Measurements from ENCODE around the gene MEAK7.
"Not testable (repeated sequence)": the region's sequence is repeated elsewhere in the genome, so short reads cannot be mapped to it uniquely, and the experiment has no call there.

MEAK7 gene

GRCh38 chr16:84532855-84533486 is 28.5 kb upstream of the MEAK7 start:
- DNase-seq (ENCODE audit: low read depth in 2 of 2): no peak

- DNase-seq (ENCODE audit: low read depth in 2 of 2): no peak
Observed at GRCh38 chr16:84532291-84532724, 27.8 kb upstream of the MEAK7 start.

GRCh38 chr16:84531671-84532111 is 27.2 kb upstream of the MEAK7 start:
- no peak for DNase-seq (ENCODE audit: low read depth in 2 of 2)

- no peak for DNase-seq (ENCODE audit: low read depth in 2 of 2)
Observed at GRCh38 chr16:84530590-84530989, 26.1 kb upstream of the MEAK7 start.

- DNase-seq (ENCODE audit: low read depth in 2 of 2): no peak
Observed at GRCh38 chr16:84529607-84530006, 25.1 kb upstream of the MEAK7 start.

GRCh38 chr16:84528322-84528721 is 23.9 kb upstream of the MEAK7 start:
- DNase-seq (ENCODE audit: low read depth in 2 of 2): no peak

- DNase-seq (ENCODE audit: low read depth in 2 of 2): no peak
Observed at GRCh38 chr16:84527532-84528269, 23.2 kb upstream of the MEAK7 start.

- no peak for DNase-seq (ENCODE audit: low read depth in 2 of 2)
Observed at GRCh38 chr16:84526794-84527531, 22.5 kb upstream of the MEAK7 start.

GRCh38 chr16:84524941-84525581 is 20.6 kb upstream of the MEAK7 start:
- DNase-seq (ENCODE audit: low read depth in 2 of 2): not testable (repeated sequence)

GRCh38 chr16:84524346-84524920 is 20.0 kb upstream of the MEAK7 start:
- DNase-seq (ENCODE audit: low read depth in 2 of 2): no peak

- no peak for DNase-seq (ENCODE audit: low read depth in 2 of 2)
Observed at GRCh38 chr16:84521497-84521770, 17.0 kb upstream of the MEAK7 start.

- DNase-seq (ENCODE audit: low read depth in 2 of 2): no peak
Observed at GRCh38 chr16:84520725-84521496, 16.5 kb upstream of the MEAK7 start.

- no peak for DNase-seq (ENCODE audit: low read depth in 2 of 2)
Observed at GRCh38 chr16:84519855-84520254, 15.4 kb upstream of the MEAK7 start.

- DNase-seq (ENCODE audit: low read depth in 2 of 2): peak in 1 of 2 donors; percentile 42
Observed at GRCh38 chr16:84518804-84519341, 14.4 kb upstream of the MEAK7 start.

GRCh38 chr16:84518220-84518619 is 13.8 kb upstream of the MEAK7 start:
- DNase-seq (ENCODE audit: low read depth in 2 of 2): not testable (repeated sequence)

- no peak for DNase-seq (ENCODE audit: low read depth in 2 of 2)
Observed at GRCh38 chr16:84517366-84517765, 12.9 kb upstream of the MEAK7 start.

GRCh38 chr16:84514874-84515835 is 10.7 kb upstream of the MEAK7 start:
- peak; percentile 79 to 84 for DNase-seq (ENCODE audit: low read depth in 2 of 2)

- no peak for DNase-seq (ENCODE audit: low read depth in 2 of 2)
Observed at GRCh38 chr16:84514295-84514873, 9.9 kb upstream of the MEAK7 start.

- DNase-seq (ENCODE audit: low read depth in 2 of 2): no peak
Observed at GRCh38 chr16:84513666-84514065, 9.2 kb upstream of the MEAK7 start.

All from stimulated activated CD4-positive, alpha-beta T cell treated with anti-CD3 and anti-CD28 coated beads, Interleukin-15, amount 100 ng/mL, for 48 hours (primary cell).